Left lung (tissue), 10 donors: ENCODE data around the gene CEND1. TPM values are rescaled to one million over a fixed set of nuclear protein-coding genes. Genes with fewer than 3 reads are reported as not detected.

Experiments
- ATAC-seq: fragments of 200-7000 bp; cut with Tn5 transposase; one replicate; pipeline ENCODE4 v1.9.1; 2020; ENCODE audit warnings: moderate library complexity
- DNase-seq, 4 donors: peaks; one replicate each; pipeline ENCODE4 v3.0.0-alpha.2; 2013 to 2020
- H3K27ac ChIP-seq, 2 donors: fragments of 200-600 bp; sonication (generic) in 1 of 2; one replicate each; pipeline versions ENCODE4 v1.5.0 to v1.8.0; 2020 to 2021
- H3K27me3 ChIP-seq, 2 donors: fragments of 200-600 bp; sonication (generic) in 1 of 2; one replicate each; pipeline versions ENCODE4 v1.5.0 to v1.8.0; 2020 to 2021
- H3K36me3 ChIP-seq, 2 donors: fragments of 200-600 bp; sonication (generic) in 1 of 2; one replicate each; pipeline versions ENCODE4 v1.5.0 to v1.8.0; 2020 to 2021
- H3K4me1 ChIP-seq, 2 donors: fragments of 200-600 bp; one replicate each; pipeline ENCODE4 v1.8.0; 2021
- H3K4me3 ChIP-seq, 2 donors: fragments of 200-600 bp; sonication (generic) in 1 of 2; one replicate each; pipeline versions ENCODE4 v1.5.0 to v1.8.0; 2020 to 2021; ENCODE audit warnings: mild to moderate bottlenecking in 1 of 2
- H3K9me3 ChIP-seq, 2 donors: fragments of 200-600 bp; sonication (generic) in 1 of 2; one replicate each; pipeline versions ENCODE4 v1.5.0 to v1.8.0; 2020 to 2021
- intact Hi-C, 2 donors: fragments of 100-400 bp; cut with DNase I; formaldehyde crosslinking; loops; one replicate each; pipeline versions ENCODE4 v1.11.2 to v1.14.2; 2022
- polyA plus RNA-seq, 6 donors: library from polyadenylated mRNA; unstranded; fragments of 120-200 nt; gene quantifications; one replicate each; pipeline ENCODE4 v1.2.1, GENCODE V29; 2013; ENCODE audit not compliant: insufficient read length in 6 of 6
- total RNA-seq, 2 donors: library from RNA; stranded (reverse); fragmentation: NEBNext Ultra II Directional; extraction: Animal tissue kit (Norgen Biotek cat#: 25700); gene quantifications; one replicate each; pipeline ENCODE4 v1.2.1, GENCODE V29; 2021
- TF ChIP-seq, protein P1 (sequence below), 2 donors: fragments of 200-600 bp; sonication (generic) in 1 of 2; IDR thresholded peaks; one replicate each; pipeline versions ENCODE4 v1.5.0 to v1.8.0; 2021; ENCODE audit warnings: antibody characterized with exemption in 2 of 2
- donor health status: DM: no; HTN: yes; CAD: no.
- donor health status: DM: no; HTN: no; CAD: no.

CEND1 gene
- total and polyA plus RNA-seq, 8 donors, result 0.11 to 0.47 (median 0.36) TPM; not detected in 1

DNA sequence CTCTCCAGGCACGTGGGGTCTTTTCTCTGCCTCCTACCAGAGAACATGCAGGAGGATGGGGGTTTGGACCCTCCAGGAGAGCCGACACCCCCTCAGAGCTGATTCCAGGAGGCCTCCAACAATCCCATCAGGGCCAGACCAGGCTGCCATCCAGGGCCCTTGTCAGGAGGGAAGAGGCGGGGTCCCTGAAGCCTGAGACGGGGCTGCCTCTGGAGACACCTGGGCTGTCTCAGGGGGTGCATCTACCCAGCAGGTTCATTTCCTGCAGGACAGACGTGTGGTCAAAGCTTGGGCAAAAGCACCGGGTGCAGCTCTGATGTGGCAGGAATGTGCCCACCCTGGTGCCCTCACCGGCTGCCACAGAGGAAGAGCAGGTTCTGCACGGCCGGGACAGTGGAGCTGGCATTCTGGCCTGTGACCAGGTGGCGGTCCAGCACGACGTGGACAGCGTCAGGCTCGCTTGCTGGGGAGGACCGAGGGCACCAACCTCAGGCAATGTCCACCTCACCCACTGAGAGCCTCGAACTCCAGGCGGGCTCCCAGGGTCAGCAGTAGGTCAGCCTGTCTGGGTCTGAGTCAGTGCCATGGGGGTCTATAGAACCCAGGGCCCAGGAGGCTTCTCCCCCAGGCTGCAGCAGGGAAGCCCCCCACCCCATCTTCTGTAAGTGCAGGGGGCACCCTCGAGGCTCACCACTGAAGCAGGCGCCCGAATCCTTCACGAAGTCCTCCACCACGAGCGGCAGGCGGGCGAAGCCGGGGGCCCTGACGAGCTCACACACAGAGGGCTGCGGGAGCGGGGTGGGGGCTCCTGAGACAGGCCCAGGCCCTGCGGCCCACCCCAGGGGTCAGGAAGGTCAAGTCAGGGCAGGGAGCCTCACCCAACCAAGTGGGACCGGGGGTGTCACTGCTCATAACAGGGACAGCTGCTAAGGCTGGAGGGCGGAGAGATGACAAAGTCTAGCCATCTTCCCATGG is 19.0 kb downstream of the CEND1 start:
- TF ChIP-seq, protein P1, sequence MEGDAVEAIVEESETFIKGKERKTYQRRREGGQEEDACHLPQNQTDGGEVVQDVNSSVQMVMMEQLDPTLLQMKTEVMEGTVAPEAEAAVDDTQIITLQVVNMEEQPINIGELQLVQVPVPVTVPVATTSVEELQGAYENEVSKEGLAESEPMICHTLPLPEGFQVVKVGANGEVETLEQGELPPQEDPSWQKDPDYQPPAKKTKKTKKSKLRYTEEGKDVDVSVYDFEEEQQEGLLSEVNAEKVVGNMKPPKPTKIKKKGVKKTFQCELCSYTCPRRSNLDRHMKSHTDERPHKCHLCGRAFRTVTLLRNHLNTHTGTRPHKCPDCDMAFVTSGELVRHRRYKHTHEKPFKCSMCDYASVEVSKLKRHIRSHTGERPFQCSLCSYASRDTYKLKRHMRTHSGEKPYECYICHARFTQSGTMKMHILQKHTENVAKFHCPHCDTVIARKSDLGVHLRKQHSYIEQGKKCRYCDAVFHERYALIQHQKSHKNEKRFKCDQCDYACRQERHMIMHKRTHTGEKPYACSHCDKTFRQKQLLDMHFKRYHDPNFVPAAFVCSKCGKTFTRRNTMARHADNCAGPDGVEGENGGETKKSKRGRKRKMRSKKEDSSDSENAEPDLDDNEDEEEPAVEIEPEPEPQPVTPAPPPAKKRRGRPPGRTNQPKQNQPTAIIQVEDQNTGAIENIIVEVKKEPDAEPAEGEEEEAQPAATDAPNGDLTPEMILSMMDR (IDR thresholded peaks at IDR 0.05), result no peak
- ATAC-seq (no peak), DNase-seq (no peak)
- Histone ChIP-seq H3K27ac (no peak overlapping the region), H3K4me1 (peaks cover 2 to 20% of the 10 kb centered on the region in 2 donors), H3K27me3 (no peaks in the 10 kb centered on the region), H3K9me3 (no peaks in the 10 kb centered on the region), H3K4me3 (no peak overlapping the region), H3K36me3 (peaks cover 0 to 70% of the 10 kb centered on the region in 2 donors)
- intact Hi-C loops, result no loop called here

DNA sequence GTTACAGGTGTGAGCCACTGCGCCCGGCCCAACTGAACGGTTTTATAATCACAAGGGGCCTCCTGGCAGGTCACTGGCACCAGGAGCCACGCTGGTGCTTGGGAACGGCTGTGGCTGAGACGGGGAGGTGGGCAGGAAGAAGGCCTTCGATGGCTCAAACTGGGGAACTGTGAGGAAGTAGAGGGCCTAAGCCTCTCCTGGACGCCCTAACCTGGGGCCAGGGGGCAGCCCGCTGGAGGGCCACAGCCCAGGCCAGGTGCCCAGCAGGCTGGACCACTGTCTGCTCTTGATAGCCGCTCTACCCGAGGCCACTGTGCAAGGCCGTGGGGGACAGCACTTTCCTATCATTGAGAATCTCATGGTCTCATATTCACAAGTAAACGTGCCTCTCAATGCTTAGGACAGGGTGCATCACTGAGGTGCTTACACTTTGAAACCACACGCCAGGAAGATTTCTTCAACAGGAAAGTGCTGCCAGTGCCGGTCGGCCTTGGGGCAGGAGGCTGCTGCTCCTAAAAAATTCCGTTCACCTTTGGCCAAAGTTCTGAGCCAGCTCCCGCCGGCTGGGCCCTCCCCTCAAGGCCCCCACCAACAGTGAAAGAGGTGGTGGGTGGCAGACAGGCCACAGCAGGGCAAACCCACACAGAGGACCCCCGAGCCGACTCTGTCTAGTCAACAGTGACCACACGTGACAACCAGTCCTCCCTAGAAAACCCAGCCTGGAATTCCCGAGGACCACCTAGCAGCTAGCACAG is 19.8 kb downstream of the CEND1 start:
- no peak for DNase-seq
- TF ChIP-seq, protein P1 (IDR thresholded peaks at IDR 0.05), result no peak

DNA sequence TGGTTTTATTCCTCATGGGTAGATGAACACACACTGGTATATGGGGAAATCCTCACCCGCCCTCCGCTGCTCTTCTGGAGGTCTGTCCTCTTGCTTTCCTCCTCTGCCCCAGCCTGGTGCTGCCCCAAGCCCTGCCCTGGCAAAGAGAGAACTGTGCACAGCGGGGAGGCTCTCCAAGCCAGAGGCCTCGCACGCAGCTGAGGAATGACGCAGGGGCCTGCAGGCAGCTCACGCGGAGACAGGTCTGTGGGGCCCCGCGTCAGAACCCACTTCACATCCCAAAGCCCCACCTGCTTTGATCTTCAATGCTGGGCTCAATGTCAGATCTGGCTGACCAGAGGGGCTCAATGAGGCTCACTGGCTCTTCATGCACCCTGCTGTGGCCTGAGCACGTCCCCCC is 22.7 kb downstream of the CEND1 start:
- Histone ChIP-seq H3K27ac (no peak overlapping the region), H3K9me3 (no peaks in the 10 kb centered on the region), H3K4me1 (peaks cover 0 to 7% of the 10 kb centered on the region in 2 donors), H3K27me3 (no peaks in the 10 kb centered on the region), H3K36me3 (peaks cover 0 to 83% of the 10 kb centered on the region in 2 donors), H3K4me3 (no peak overlapping the region)
- no peak for ATAC-seq
- no peak for DNase-seq
- TF ChIP-seq, protein P1 (IDR thresholded peaks at IDR 0.05), result no peak
- intact Hi-C loops, result no loop called here

More for the DNA sequence above, 19.8 kb downstream of the CEND1 start:
- H3K9me3 ChIP-seq, result no peaks in the 10 kb centered on the region
- H3K27me3 ChIP-seq, result no peaks in the 10 kb centered on the region
- intact Hi-C loops, result no loop called here
- ATAC-seq, result no peak
- peaks cover 0 to 11% of the 10 kb centered on the region in 2 donors for H3K4me1 ChIP-seq
- no peak overlapping the region for H3K27ac ChIP-seq
- H3K36me3 ChIP-seq, result peaks cover 0 to 78% of the 10 kb centered on the region in 2 donors
- no peak overlapping the region for H3K4me3 ChIP-seq

DNA sequence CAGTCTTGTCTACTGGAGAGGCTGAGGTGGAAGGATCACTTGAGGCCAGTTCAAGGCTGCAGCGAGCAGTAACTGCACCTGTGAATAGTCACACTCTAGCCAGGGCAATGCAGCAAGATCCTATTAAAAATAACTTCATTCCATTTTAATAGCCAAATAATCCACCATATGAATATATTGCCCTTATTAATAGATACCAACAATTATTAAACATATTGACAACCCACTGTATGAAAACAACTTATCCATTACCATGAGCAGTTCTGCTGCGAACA is 23.0 kb downstream of the CEND1 start:
- intact Hi-C loops, result no loop called here
- no peak overlapping the region for H3K27ac ChIP-seq
- peaks cover 0 to 83% of the 10 kb centered on the region in 2 donors for H3K36me3 ChIP-seq
- DNase-seq (no peak), ATAC-seq (no peak)
- H3K9me3 ChIP-seq, result no peaks in the 10 kb centered on the region
- no peak overlapping the region for H3K4me3 ChIP-seq
- peaks cover 0 to 11% of the 10 kb centered on the region in 2 donors for H3K4me1 ChIP-seq
- TF ChIP-seq, protein P1 (IDR thresholded peaks at IDR 0.05), result no peak
- no peaks in the 10 kb centered on the region for H3K27me3 ChIP-seq
